NCI-H774 (cell line): ENCODE data around the gene CC2D1A.
"Not testable (repeated sequence)": the region's sequence is repeated elsewhere in the genome, so short reads cannot be mapped to it uniquely, and the experiment has no call there.

ENCODE experiments used
- DNase-seq: peaks from one replicate; lab custom pipeline; 2025; lab: John Stamatoyannopoulos, UW

CC2D1A gene

GRCh38 chr19:13908674-13909073 lies 2.7 kb downstream of the CC2D1A start:
- DNase-seq: no peak

- no peak for DNase-seq
These were observed 3.4 kb downstream of the CC2D1A start for GRCh38 chr19:13909430-13909829.

DNA sequence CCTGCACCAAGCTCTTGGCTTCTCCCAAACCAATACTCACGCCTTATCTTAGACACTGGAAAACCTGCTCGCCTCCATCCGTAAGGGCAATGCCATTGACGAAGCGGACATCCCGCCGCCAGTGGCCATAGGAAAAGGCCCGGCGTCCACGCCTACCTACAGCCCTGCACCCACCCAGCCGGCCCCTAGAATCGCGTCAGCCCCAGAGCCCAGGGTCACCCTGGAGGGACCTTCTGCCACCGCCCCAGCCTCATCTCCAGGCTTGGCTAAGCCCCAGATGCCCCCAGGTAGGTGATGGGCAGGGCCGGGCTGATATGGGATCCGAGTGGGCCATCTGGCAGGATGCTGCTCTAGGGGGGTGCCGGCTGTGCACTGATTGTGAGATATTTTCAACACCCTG lies 7.4 kb downstream of the CC2D1A start:
- no peak for DNase-seq

DNA sequence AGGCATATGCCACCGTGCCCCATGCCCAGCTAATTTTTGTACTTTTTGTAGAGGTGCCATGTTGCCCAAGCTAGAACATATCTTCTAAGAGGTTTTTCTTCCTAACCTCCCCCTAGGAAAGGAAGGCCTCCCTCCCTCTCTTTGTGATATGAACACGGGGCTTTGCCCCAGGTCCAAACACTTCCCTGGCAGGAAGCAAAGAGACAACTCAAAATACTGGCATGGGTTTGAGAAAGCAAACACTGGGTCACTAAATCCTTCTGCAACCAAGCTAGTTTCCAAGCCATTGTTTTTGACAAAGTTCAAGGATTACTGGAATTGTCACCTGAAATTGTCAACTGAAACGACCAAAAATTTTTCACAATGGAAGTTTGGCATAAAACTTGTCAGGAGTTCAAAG lies 8.8 kb downstream of the CC2D1A start:
- no peak for DNase-seq

DNA sequence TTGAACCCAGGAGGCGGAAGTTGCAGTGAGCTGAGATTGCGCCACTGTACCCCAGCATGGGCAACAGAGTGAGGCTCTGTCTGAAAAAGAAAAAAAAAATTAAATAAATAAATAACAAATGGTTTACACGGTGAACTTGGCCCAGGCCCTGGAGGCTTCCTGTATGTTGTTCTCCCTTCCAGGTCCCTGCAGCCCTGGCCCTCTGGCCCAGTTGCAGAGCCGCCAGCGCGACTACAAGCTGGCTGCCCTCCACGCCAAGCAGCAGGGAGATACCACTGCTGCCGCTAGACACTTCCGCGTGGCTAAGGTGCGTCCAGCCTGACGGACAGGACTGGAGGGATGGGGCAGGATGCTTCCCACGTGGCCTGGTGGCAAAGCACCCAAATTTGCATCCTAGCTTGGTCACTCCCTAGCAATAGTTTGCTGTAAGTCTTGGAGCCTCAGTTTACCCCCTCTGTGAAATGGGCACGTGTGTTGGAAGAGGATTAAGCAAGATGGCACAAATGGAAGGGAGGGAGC lies 11.9 kb downstream of the CC2D1A start:
- DNase-seq: no peak

DNA sequence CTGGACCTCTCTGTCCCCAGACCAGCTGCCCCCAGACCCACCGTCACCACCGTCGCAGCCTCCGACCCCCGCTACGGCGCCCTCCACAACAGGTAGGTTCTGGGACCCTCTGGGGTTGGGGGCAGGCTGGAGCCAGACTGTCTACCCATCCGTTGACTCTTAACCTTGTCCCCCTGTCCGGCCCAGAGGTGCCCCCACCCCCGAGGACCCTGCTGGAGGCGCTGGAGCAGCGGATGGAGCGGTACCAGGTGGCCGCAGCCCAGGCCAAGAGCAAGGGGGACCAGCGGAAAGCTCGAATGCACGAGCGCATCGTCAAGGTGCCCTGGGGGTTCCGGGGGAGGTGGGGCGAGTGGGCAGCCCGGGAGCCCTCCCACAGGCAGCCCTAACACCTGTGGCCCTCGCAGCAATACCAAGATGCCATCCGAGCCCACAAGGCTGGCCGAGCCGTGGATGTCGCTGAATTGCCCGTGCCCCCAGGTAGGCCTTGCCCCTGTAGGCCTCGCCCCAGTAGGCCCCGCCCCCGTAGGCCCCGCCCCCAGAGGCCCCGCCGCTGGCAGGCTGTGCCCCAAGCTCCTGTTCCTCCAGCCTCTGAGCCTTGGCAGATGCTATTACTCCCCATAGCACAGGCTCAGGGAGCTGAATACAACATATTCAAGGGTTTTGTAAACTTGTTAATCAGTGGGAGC lies 12.9 kb downstream of the CC2D1A start:
- DNase-seq: no peak

DNA sequence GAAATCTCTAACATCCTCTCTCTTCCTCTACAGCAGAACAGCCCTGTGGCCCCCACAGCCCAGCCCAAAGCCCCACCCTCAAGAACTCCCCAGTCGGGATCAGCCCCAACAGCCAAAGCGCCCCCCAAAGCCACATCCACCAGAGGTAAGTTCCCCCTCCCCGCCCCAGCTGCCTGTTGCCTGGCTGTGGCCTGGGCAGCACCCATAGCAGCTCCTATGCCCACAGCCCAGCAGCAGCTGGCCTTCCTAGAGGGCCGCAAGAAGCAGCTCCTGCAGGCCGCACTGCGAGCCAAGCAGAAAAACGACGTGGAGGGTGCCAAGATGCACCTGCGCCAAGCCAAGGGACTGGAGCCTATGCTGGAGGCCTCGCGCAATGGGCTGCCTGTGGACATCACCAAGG lies 14.5 kb downstream of the CC2D1A start:
- DNase-seq: no peak

GRCh38 chr19:13920940-13921747 lies 15.1 kb downstream of the CC2D1A start:
- no peak for DNase-seq

DNA sequence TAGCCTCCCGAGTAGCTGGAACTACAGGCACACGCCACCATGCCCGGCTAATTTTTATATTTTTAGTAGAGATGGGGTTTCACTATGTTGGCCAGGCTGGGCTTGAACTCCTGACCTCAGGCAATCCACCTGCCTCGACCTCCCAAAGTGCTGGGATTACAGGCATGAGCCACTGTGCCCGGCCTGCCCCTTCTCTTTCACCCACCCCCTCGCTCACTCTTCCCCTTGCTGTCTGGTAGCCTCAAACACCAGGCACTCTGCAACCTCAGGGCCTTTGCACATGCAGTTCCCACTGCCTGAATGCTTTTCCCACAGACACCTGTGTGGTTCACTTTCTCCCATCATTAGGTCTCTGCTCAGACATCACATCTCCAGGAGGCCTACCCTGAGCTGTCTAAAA lies 16.1 kb downstream of the CC2D1A start:
- DNase-seq: not testable (repeated sequence)

DNA sequence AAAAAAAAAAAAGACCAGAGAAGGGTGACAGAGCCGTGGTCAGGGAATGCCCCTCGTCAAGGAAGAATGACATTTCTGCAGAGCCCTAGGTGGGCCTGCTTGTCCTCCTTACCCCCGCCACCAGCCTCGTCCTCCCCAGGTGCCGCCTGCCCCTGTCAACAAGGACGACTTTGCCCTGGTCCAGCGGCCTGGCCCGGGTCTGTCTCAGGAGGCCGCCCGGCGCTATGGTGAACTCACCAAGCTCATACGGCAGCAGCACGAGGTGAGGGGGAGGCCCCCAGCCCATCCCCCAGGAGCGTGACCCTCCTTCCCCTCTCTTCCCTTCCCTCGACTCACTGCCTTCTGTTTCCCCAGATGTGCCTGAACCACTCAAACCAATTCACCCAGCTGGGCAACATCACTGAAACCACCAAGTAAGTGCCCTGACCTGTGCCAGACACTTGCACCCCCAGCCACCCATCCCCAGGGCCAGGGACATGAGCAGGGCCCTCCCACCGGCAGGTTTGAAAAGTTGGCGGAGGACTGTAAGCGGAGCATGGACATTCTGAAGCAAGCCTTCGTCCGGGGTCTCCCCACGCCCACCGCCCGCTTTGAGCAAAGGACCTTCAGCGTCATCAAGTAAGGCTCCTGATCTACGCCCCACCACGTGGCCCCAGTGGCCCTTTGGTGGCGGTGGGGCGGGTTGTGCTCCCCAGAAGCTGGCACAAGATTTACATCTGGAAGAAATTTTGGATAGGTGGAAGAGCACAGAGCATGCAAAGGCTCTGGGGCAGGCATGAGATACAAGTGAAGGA lies 17.4 kb downstream of the CC2D1A start:
- DNase-seq: no peak

DNA sequence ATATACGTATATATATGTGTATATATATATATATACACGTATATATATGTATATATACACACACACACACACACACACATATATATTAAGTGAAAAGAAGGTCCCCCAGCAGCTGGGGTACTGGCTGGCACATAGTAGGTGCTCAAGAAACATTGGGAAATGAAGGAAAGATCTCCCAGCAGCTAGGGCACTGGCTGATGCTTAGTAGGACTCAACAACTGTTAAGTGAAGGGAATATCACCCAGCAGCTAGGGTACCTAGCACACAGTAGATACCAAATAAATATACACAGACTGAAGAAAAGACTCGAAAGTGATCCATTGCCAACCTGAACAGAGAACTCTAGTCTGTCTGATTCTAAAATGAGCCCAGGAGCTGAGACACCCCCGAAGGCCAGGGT lies 20.0 kb downstream of the CC2D1A start:
- no peak for DNase-seq

DNA sequence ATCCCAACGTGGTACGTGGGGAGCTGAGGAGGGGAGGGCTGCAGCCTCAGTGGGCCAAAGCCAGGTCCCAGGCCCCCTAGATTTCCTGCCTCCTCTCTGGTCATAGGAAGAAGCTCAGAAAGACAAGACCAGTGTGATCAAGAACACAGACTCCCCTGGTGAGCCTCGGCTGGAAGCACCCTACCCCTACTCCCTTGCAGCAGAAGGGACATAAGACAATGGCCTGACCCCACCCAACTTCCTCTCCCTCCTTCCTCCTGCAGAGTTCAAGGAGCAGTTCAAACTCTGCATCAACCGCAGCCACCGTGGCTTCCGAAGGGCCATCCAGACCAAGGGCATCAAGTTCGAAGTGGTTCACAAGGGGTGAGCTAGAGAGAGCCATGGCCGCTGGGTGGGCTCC lies 20.7 kb downstream of the CC2D1A start:
- DNase-seq: no peak

- no peak for DNase-seq
These were observed 23.3 kb downstream of the CC2D1A start for GRCh38 chr19:13929340-13929739.

GRCh38 chr19:13929956-13930355 lies 24.0 kb downstream of the CC2D1A start:
- DNase-seq: no peak

DNA sequence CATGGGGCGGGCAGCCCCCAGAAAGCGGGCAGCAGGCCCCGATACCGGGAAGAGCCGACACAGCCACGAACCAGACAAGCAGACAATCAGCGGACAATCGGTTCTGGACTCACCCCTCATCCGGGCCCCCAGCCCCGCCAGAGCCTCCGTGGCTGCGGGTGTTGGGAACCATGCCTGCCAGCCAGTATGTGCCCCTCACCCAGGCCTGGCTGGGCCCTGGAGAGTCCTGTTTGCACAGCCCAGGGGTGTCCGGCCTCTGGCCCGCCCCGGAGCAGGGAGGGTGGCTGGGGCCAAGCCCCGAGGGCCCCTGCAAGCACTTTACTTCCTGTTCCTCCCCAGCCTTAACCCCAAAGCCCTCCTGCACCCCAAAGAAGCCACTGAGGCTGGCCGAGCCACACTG lies 24.4 kb downstream of the CC2D1A start:
- no peak for DNase-seq

- DNase-seq: no peak
These were observed 25.6 kb downstream of the CC2D1A start for GRCh38 chr19:13931391-13932148.

DNA sequence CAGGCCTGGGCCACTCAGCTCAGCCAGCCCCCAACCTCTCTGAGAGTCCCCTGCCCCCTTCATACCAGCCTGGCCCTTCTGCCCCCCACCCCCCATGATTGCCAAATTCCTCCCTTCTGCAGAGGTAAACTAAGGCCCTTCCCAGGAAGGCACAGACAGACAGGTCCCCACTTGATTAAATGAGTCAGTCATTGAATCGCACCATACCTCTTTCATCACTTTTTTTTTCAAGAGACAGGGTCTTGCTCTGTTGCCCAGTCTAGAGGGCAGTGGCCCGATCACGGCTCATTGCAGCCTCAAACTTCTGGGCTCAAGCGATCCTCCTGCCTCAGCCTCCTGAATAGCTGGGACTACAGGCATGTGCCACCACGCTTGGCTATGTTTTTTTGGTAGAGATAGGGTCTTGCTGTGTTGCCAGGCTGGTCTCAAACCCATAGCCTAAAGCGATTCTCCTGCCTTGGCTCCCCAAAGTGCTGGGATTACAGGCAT lies 26.2 kb downstream of the CC2D1A start:
- no peak for DNase-seq

- no peak for DNase-seq
These were observed 27.0 kb downstream of the CC2D1A start for GRCh38 chr19:13932911-13933393.

DNA sequence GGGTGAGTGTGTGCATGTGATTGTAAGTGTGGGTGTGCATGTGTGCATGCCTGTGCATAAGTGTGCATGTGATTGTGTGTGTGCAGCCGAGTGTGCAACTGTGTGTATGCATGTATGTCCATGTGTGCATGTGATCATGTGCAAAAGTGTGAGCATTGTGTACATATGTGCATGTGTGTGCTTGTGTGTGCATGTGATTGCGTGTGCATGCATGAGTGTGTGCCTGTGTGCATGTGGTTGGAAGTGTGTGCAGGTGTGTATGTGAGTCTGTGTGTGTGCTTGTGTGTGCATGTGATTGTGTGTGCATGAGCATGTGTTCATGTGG lies 28.7 kb downstream of the CC2D1A start:
- no peak for DNase-seq

- no peak for DNase-seq
These were observed 29.9 kb downstream of the CC2D1A start for GRCh38 chr19:13935765-13936510.
